Measurements from ENCODE around the gene SLC15A1.

DNA sequence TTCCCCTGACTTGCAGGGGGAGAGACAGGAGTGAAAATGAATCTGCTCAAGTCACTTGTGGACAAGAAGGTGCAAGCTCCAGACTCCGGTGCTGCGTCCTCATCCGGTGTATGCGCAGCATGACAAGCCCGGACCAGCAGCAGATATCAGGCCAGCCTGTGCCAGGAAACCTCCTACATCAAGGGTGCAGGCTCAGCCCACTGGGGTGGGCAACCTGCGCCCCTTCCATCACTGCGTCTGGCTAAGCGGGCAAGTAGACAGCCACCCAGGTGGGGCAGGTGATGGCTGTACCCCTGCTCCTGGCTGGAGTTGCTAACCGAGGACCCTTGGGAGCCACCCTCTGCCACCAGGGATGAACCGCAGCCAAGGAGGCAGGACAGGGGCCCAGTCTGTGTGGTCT, 32.9 kb upstream of the SLC15A1 start:
- TF ChIP-seq, protein P1, sequence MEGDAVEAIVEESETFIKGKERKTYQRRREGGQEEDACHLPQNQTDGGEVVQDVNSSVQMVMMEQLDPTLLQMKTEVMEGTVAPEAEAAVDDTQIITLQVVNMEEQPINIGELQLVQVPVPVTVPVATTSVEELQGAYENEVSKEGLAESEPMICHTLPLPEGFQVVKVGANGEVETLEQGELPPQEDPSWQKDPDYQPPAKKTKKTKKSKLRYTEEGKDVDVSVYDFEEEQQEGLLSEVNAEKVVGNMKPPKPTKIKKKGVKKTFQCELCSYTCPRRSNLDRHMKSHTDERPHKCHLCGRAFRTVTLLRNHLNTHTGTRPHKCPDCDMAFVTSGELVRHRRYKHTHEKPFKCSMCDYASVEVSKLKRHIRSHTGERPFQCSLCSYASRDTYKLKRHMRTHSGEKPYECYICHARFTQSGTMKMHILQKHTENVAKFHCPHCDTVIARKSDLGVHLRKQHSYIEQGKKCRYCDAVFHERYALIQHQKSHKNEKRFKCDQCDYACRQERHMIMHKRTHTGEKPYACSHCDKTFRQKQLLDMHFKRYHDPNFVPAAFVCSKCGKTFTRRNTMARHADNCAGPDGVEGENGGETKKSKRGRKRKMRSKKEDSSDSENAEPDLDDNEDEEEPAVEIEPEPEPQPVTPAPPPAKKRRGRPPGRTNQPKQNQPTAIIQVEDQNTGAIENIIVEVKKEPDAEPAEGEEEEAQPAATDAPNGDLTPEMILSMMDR (IDR thresholded peaks at IDR 0.05; ENCODE audit: insufficient read depth, low read length, poor library complexity, severe bottlenecking), result no peak
- no peak for TF ChIP-seq EZH2phosphoT487 (conservative IDR thresholded peaks at IDR 0.05; ENCODE audit: low read length)
